NCI-H460 (cell line): ENCODE measurements around the gene ASAP3. TPM values are rescaled to one million over a fixed set of nuclear protein-coding genes. Genes with fewer than 3 reads are reported as not detected.

Experiments
- DNase-seq: peaks from one replicate; pipeline ENCODE4 v3.0.0-alpha.2; 2016; ENCODE audit warnings: low read depth; ENCODE audit errors: extremely low read depth
- total RNA-seq: library from RNA; depleted of rRNA; stranded (reverse); fragments of >200 nt; shearing (Covaris generic); gene quantifications from 2 replicates; pipeline ENCODE4 v1.2.3, GENCODE V29; 2014

ASAP3 gene
- total RNA-seq, 1 experiment from 2014 or later: 8.3 TPM

- DNase-seq: no peak
These were observed 81.5 kb downstream of the ASAP3 start for GRCh38 chr1:23402286-23403037.

GRCh38 chr1:23401313-23401712 is 82.7 kb downstream of the ASAP3 start:
- no peak for DNase-seq

DNA sequence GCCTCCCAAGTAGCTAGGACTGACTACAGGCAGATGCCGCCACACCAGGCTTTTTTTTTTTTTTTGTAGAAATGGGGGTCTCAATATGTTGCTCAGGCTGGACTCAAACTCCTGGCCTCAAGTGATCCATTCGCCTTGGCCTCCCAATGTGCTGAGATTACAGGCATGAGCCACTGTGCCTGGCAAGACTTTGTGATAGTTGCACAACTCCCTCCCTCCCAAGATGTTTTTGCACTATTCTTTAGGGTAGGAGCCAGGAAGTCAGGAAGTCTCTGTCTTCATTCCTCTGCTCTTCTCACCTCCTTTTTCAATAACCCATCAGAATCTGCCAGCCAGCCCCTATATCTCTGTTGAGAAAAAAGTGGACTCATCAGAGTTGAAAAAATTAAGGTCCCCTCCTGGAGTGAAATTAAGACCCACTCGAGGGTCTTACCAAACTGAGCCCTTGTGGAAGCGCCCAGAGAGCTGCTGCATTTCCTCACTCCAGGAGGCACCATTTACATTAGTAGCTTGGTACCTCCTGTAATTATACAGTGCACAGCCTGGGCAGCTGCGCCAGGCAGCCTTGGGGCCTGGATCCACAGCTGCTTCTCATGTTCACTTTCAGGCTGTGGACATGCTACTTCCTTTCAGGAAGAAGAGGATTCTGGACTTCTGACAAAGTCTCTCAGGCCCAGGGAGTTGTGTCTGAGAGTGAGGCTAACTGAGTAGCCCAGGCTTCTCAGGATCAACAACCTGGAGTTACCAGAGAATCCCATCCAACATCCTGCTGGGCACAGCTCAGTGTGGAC is 83.5 kb downstream of the ASAP3 start:
- DNase-seq: no peak

GRCh38 chr1:23399229-23399628 is 84.8 kb downstream of the ASAP3 start:
- no peak for DNase-seq

- DNase-seq: no peak
These were observed 86.1 kb downstream of the ASAP3 start for GRCh38 chr1:23397908-23398307.

GRCh38 chr1:23396380-23396779 is 87.6 kb downstream of the ASAP3 start:
- no peak for DNase-seq

- no peak for DNase-seq
These were observed 88.1 kb downstream of the ASAP3 start for GRCh38 chr1:23395849-23396248.

GRCh38 chr1:23395154-23395724 is 88.7 kb downstream of the ASAP3 start:
- DNase-seq: no peak

- no peak for DNase-seq
These were observed 89.3 kb downstream of the ASAP3 start for GRCh38 chr1:23394684-23395083.

- DNase-seq: no peak
These were observed 89.8 kb downstream of the ASAP3 start for GRCh38 chr1:23394181-23394580.

DNA sequence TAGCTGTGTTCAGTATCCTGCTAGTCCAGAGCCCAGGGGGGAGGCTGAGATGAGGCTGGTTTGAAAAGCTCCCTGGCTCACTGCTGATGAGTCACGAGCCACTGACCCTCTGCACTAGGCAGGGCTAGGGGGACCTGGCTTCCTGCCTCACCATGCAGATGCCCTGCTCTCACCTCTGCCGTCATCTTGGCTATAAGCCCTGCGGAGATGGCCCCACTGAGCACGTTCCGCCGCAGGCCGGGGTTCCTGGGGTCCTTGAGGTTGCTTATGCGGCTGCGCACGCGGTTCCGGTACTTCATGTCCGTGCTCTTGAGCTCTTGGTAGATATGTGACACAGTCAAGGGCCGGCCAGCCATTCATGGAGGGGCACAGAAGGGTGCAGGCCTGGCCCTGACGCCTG is 90.3 kb downstream of the ASAP3 start:
- DNase-seq: no peak

DNA sequence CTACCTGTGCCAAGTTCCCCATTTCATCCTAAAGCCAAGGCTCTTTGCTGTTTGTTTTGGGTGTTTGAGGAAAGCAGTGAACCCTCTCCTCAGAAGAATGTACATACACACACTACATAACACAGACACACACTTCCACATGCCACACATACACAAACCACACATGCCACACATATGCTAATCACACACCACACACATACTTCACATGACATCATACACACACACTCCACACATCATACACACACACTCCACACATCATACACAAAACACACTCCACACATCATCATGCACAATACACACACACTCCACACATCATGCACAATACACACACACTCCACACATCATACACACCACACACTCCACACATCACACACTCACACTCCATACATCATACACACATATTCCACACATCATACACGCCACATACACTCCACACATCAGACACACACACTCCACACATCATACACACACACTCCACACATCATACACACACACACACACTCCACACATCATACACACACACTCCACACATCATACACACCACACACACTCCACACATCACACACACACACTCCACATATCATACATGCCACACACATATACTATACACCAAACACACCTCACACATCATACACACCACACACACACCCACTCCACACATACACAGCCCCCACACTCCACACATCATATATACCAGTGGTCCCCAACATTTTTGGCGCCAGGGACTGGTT is 91.7 kb downstream of the ASAP3 start:
- DNase-seq: no peak

DNA sequence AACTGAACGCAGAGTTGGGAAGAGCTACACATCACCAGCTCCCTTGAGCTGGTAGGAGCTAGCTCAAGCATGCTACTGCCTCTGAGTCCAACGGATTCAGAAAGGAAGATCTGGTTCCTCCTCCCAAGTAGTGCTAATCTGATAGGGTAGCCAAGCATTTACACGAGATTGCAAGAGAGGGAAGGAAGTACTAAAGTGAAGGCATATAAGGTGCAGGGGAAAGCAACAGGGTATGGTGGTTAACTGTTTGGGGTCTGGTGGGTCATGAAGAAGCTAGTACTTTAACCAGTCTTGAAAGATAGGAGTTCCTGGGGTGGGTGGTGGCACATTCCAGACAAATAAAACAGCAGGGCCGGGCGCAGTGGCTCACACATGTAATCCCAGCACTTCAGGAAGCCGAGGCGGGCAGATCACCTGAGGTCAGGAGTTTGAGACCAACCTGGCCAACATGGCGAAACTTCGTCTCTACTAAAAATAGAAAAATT is 94.1 kb downstream of the ASAP3 start:
- no peak for DNase-seq

GRCh38 chr1:23387494-23387893 is 96.5 kb downstream of the ASAP3 start:
- no peak for DNase-seq

GRCh38 chr1:23385119-23385621 is 98.8 kb downstream of the ASAP3 start:
- no peak for DNase-seq

GRCh38 chr1:23384312-23385058 is 99.5 kb downstream of the ASAP3 start:
- DNase-seq: peak; percentile 22

GRCh38 chr1:23383577-23384311 is 100.2 kb downstream of the ASAP3 start:
- no peak for DNase-seq

- DNase-seq: no peak
These were observed 102.6 kb downstream of the ASAP3 start for GRCh38 chr1:23381233-23381885.

DNA sequence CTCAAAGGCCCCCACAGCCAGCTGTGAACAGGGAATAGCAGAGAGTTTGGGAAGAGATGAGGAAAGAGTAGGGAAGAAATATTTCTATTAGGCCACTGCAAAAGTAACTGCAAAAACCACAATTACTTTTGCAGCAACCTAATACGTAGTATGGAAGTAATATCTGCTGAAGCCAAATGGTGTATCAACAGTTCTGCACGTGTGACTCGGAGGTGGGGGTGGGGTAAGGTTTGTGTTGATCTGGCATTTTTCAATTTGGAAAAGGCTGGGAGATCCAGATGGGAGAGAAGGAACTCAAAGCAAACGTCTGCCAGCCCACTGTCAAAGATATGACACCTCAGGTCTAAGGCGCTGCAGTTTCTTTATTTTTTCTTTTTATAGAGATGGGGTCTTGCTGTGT is 103.3 kb downstream of the ASAP3 start:
- no peak for DNase-seq
